Raji (cell line): ENCODE measurements around the gene GPR162.

ENCODE experiments used
- POLR2A ChIP-seq: IDR thresholded peaks from 2 replicates; pipeline ENCODE4 v1.6.1; 2011; ENCODE audit warnings: low read depth, low read length, control low read depth; ENCODE audit not compliant: insufficient read depth

The GPR162 gene

GRCh38 chr12:6849976-6850560 lies 28.4 kb downstream of the GPR162 start:
- no peak for TF ChIP-seq POLR2A

DNA sequence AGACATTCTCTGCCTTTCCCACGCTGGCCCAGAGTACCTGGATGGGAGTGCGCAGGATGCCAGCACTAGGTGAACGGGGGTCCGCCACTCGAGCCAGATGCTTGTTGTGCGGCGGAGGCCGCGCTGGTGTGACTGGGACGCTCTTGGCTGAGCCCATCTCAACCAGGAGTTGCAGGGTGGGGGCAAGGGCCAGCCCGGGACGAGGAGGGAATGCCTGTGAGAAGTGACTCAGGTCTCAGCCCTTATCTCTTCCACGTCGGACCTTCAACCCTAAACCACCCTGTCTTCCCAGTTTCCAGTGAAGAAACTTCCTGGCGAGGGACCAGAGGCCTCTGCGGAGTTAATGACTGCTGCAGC lies 29.2 kb downstream of the GPR162 start:
- TF ChIP-seq POLR2A, result no peak

DNA sequence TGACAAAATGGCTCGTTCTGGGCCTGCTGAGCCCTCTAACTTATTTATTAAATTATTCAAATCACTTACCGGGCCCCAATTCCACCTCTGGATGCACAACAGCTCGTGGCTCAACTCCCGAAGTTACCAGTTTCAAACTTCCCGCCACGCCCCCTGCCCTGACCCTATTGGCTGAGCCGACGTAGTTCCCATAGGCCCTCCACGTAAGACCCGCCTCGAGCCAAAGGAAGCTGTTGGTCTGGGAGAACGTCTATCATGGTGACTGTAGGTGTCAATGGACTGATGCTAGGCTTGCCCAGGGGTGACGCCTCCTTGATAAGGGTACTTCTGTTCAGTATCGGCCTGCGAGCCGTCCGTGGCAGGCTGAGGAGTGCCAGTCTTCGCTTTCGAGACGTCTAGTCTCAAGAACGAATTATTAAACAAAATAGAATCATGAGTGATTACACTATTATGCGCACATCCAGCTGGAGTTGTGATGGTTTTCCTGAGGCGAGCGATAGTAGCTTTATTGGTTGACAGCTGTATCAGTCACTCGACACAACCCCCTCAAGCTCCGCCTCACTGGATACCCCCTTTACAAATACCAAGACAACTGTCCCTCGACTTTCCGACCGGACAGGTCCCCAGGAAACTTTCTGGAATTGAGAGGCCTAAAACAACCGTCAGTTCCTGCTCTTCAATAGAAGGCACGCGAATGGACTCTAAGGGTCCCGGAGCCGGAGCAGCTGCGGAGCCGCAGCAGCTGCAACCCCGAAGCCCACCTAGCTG lies 29.7 kb downstream of the GPR162 start, which contains the start of gene CDCA3:
TSS of gene CDCA3 (minus strand) at position 134 of the 768 bp plus-strand sequence. CDS start 334 bp downstream, outside the sequence.
- peak; percentile 99 for TF ChIP-seq POLR2A

GRCh38 chr12:6851921-6852650 lies 30.5 kb downstream of the GPR162 start, which contains the start of gene USP5:
TSS of gene USP5 (plus strand) at chr12:6852150. CDS start at chr12:6852180, 30 bp downstream.
- peak; percentile 88 for TF ChIP-seq POLR2A

DNA sequence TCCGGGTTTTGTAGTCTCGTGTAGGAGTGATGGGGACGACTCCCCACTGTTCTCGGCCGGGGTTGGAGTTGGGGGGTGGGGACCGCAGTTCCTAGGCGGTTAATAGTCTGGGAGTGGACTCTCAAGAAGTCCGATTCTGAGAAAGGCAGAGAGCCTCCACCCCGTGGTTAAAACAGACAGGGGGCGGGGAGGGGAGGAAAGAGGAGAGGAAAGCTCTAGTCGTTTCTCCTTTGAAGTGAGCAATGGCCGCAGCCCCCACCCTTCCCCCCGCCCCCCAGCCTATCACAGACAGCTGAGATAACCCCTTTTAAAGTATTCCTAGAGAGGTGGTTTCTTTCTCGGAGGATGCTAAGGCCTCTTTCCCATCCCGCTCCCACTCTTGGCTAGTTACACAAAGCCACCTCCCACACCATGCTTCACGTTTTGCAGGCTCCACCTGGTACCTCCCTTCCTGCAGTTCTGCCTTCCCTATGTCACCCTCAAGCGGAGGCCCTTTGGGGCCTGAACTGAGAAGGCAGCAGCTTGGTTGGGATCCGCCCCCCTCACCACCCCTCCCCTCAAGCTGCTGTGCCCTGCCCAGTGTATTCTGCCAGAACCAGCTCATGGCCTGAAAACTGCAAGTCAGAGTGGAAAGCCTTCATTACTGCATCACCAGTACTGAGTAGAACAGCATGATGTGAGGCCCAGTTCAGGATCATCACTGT lies 31.2 kb downstream of the GPR162 start:
- peak; percentile 60 for TF ChIP-seq POLR2A

DNA sequence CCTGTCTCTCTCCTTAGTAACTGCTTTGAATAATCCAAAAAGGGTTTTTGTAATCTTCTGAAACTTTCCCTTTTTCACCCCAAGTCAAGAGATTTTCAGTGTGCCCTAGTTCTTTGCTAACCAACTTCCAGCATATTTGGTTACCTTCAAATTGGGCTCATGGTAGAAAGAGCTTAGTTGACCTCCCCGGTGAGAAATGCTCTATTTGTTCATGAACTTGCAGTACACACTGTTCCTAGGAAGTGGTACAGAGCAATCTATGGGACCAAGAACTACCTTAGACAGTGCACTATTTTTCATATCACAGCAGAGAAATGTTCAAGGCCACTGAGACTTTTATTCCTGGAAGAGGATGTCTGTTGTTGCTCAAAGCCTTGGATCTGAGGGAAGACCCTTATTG lies 32.0 kb downstream of the GPR162 start:
- TF ChIP-seq POLR2A, result no peak

DNA sequence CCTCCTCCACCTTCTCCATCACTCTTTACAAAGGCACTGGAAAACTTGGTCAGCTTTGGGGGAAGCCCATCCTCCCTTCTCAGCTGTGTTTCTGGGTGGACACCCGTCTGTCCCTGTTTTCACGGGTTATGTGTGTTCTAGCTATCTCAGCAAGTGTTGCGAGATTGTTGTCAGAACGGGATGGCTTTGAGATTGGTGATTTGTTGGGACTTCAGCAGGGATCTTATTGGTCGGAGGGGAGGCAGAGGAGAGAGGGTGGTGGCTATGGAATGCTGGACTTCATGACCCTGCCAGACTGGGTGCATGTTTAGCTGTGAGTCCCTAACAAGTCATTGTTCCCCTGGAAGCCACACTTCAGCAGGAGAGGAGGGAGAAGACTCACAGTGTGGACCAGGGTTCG lies 32.4 kb downstream of the GPR162 start:
- TF ChIP-seq POLR2A, result no peak

DNA sequence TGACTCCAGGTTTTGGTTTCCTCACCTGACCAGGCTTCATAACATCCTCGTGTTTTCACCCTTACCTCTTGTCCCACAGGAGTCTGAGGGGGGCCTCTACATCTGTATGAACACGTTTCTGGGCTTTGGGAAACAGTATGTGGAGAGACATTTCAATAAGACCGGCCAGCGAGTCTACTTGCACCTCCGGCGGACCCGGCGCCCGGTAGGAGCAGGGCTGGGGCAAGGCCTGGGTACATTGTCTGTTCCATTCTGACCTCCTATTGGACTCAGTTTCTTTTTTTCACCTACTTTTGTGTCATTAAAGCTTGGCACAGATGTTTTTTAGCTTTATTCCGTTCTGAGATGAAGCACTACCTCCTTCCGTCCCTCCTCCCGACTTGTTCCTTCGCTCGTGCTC lies 33.7 kb downstream of the GPR162 start:
- no peak for TF ChIP-seq POLR2A

GRCh38 chr12:6858799-6859198 lies 37.2 kb downstream of the GPR162 start:
- TF ChIP-seq POLR2A, result no peak

DNA sequence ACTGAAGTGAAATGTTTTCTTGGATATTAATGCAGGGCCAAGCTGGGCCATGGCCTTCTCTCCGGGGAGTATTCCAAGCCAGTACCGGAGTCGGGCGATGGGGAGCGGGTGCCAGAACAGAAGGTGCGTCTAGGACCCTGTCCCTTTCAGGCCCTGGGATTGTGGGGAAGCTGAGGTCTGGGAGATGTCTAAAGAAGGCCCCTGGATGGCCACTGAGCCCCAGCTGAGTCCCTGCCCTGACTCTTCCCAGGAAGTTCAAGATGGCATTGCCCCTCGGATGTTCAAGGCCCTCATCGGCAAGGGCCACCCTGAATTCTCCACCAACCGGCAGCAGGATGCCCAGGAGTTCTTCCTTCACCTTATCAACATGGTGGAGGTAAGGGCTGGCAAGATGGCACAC lies 38.5 kb downstream of the GPR162 start:
- TF ChIP-seq POLR2A, result no peak

- no peak for TF ChIP-seq POLR2A
Measured at GRCh38 chr12:6860942-6861341, 39.3 kb downstream of the GPR162 start.

GRCh38 chr12:6861391-6861790 lies 39.8 kb downstream of the GPR162 start:
- no peak for TF ChIP-seq POLR2A

GRCh38 chr12:6863033-6863432 lies 41.4 kb downstream of the GPR162 start:
- TF ChIP-seq POLR2A, result no peak

GRCh38 chr12:6863586-6864321 lies 42.1 kb downstream of the GPR162 start:
- no peak for TF ChIP-seq POLR2A
